WTC11 (cell line): ENCODE measurements around the gene JAKMIP1. TPM values are rescaled to one million over a fixed set of nuclear protein-coding genes. Genes with fewer than 3 reads are reported as not detected.

Experiments
- ATAC-seq: fragments of 200-7000 bp; cut with Tn5 transposase; 2 replicates; pipeline ENCODE4 v1.10.0; 2021; ENCODE audit warnings: mild to moderate bottlenecking, moderate library complexity
- CTCF ChIA-PET: fragments of 300-600 bp; sonication (Branson Sonifier 250); formaldehyde crosslinking; loops from one replicate; lab custom pipeline; 2021; ENCODE audit warnings: antibody characterized with exemption; lab: Charles Lee
- POLR2A ChIA-PET: fragments of 350-600 bp; sonication (Branson Sonifier 250); formaldehyde crosslinking; loops from one replicate; lab custom pipeline; 2021; ENCODE audit warnings: antibody characterized with exemption; lab: Charles Lee
- DNase-seq: peaks from one replicate; pipeline ENCODE4 v3.0.0; 2021; ENCODE audit warnings: low spot score
- H3K27ac Mint-ChIP-seq: 2 replicates; pipeline ENCODE4 v1.8.0; 2021; ENCODE audit warnings: mixed read lengths
- H3K27me3 Mint-ChIP-seq: 2 replicates; pipeline ENCODE4 v1.8.0; 2021; ENCODE audit warnings: low read depth, mild to moderate bottlenecking, moderate library complexity, mixed read lengths
- H3K36me3 Mint-ChIP-seq: 2 replicates; pipeline ENCODE4 v1.8.0; 2021; ENCODE audit warnings: mixed read lengths
- H3K4me1 Mint-ChIP-seq: 2 replicates; pipeline ENCODE4 v1.8.0; 2022; ENCODE audit warnings: mixed read lengths
- H3K4me3 Mint-ChIP-seq: 2 replicates; pipeline ENCODE4 v1.8.0; 2021; ENCODE audit warnings: mild to moderate bottlenecking, moderate library complexity, mixed read lengths
- H3K9me3 Mint-ChIP-seq: 2 replicates; pipeline ENCODE4 v1.8.0; 2021; ENCODE audit warnings: mixed read lengths
- ATF3 ChIP-seq: sonication (generic); formaldehyde crosslinking; conservative IDR thresholded peaks from 2 replicates; pipeline ENCODE4 v1.8.1; 2022; ENCODE audit warnings: mild to moderate bottlenecking, missing genetic modification reagents
- E2F1 ChIP-seq: sonication (generic); formaldehyde crosslinking; IDR thresholded peaks from 2 replicates; pipeline ENCODE4 v1.8.0; 2022; ENCODE audit warnings: mild to moderate bottlenecking, missing genetic modification reagents
- E2F5 ChIP-seq: sonication (generic); formaldehyde crosslinking; IDR thresholded peaks from 2 replicates; pipeline ENCODE4 v1.8.1; 2022; ENCODE audit warnings: mild to moderate bottlenecking, moderate library complexity, missing genetic modification reagents
- EMX1 ChIP-seq: fragments of 250-450 bp; sonication (Bioruptor Pico); IDR thresholded peaks from 2 replicates; pipeline ENCODE4 v1.8.0; 2021; ENCODE audit warnings: mild to moderate bottlenecking
- GRHL2 ChIP-seq: fragments of 250-450 bp; sonication (Bioruptor Pico); IDR thresholded peaks from 2 replicates; pipeline ENCODE4 v1.8.0; 2022; ENCODE audit warnings: mild to moderate bottlenecking, moderate library complexity; ENCODE audit not compliant: insufficient replicate concordance, severe bottlenecking
- HMGXB4 ChIP-seq: sonication (generic); formaldehyde crosslinking; IDR thresholded peaks from 2 replicates; pipeline ENCODE4 v1.8.1; 2023; ENCODE audit warnings: mild to moderate bottlenecking, moderate library complexity, missing genetic modification reagents
- IRF2 ChIP-seq: sonication (generic); formaldehyde crosslinking; IDR thresholded peaks from 2 replicates; pipeline ENCODE4 v1.8.0; 2022; ENCODE audit warnings: low read depth, missing genetic modification reagents, borderline replicate concordance
- KAT7 ChIP-seq: sonication (generic); formaldehyde crosslinking; IDR thresholded peaks from 2 replicates; pipeline ENCODE4 v1.8.1; 2023; ENCODE audit warnings: missing genetic modification reagents, mild to moderate bottlenecking, borderline replicate concordance
- MAX ChIP-seq: sonication (generic); formaldehyde crosslinking; IDR thresholded peaks from 2 replicates; pipeline ENCODE4 v1.8.0; 2022; ENCODE audit warnings: mild to moderate bottlenecking, missing genetic modification reagents
- MXD4 ChIP-seq: fragments of 250-450 bp; sonication (Bioruptor Pico); IDR thresholded peaks from 2 replicates; pipeline ENCODE4 v1.8.0; 2021; ENCODE audit warnings: mild to moderate bottlenecking, moderate library complexity, borderline replicate concordance
- PRRX2 ChIP-seq: fragments of 250-450 bp; sonication (Bioruptor Pico); IDR thresholded peaks from 2 replicates; pipeline ENCODE4 v1.8.0; 2021; ENCODE audit warnings: mild to moderate bottlenecking
- STAT6 ChIP-seq: sonication (generic); formaldehyde crosslinking; conservative IDR thresholded peaks from 2 replicates; pipeline ENCODE4 v1.8.1; 2023; ENCODE audit warnings: mild to moderate bottlenecking, low read depth, missing genetic modification reagents, moderate library complexity
- TP53 ChIP-seq: sonication (generic); formaldehyde crosslinking; IDR thresholded peaks from 2 replicates; pipeline ENCODE4 v1.8.1; 2023; ENCODE audit warnings: mild to moderate bottlenecking, missing genetic modification reagents
- USF2 ChIP-seq: sonication (generic); formaldehyde crosslinking; IDR thresholded peaks from 2 replicates; pipeline ENCODE4 v1.8.1; 2023; ENCODE audit warnings: mild to moderate bottlenecking, missing genetic modification reagents, moderate library complexity
- ZNF138 ChIP-seq: sonication (generic); formaldehyde crosslinking; conservative IDR thresholded peaks from 2 replicates; pipeline ENCODE4 v1.8.1; 2022; ENCODE audit warnings: mild to moderate bottlenecking, moderate library complexity, missing genetic modification reagents
- ZNF263 ChIP-seq: sonication (generic); formaldehyde crosslinking; IDR thresholded peaks from 2 replicates; pipeline ENCODE4 v1.8.1; 2022; ENCODE audit warnings: low read depth, mild to moderate bottlenecking, moderate library complexity, missing genetic modification reagents
- ZNF396 ChIP-seq: fragments of 250-450 bp; sonication (Bioruptor Pico); IDR thresholded peaks from 2 replicates; pipeline ENCODE4 v1.8.0; 2021; ENCODE audit warnings: mild to moderate bottlenecking, moderate library complexity, borderline replicate concordance
- ZNF532 ChIP-seq: fragments of 250-450 bp; sonication (Bioruptor Pico); IDR thresholded peaks from 2 replicates; pipeline ENCODE4 v1.9.0; 2021; ENCODE audit warnings: mild to moderate bottlenecking, borderline replicate concordance
- total RNA-seq: library from RNA; stranded (reverse); gene quantifications from 3 replicates; pipeline ENCODE4 v1.2.3, GENCODE V29; 2021

Gene JAKMIP1
- total RNA-seq, 1 experiment from 2014 or later = 4.0 TPM

GRCh38 chr4:5998333-5998936 is 201.9 kb downstream of the JAKMIP1 start (continued):
- TF ChIP-seq ZNF532 = no peak

- no peak overlapping the region for H3K4me3 Mint-ChIP-seq
- no peak overlapping the region for H3K27ac Mint-ChIP-seq
- ATAC-seq = no peak
- ChIA-PET POLR2A (interaction anchor here (0.6 kb wide), 1 partner anchor 213 kb away, joined by 4 read pairs; no protein-coding TSS in a partner anchor), CTCF (interaction anchor here (2.1 to 4.9 kb wide), 3 partner anchors 91 to 334 kb away, joined by 7 to 84 read pairs (median 34); no protein-coding TSS in a partner anchor)
- H3K9me3 Mint-ChIP-seq = no peaks in the 10 kb centered on the region
- H3K4me1 Mint-ChIP-seq = no peaks in the 10 kb centered on the region
- no peaks in the 10 kb centered on the region for H3K27me3 Mint-ChIP-seq
- H3K36me3 Mint-ChIP-seq = no peaks in the 10 kb centered on the region
- TF ChIP-seq ATF3 (CRISPR knock-in tag) (no peak), E2F5 (no peak), IRF2 (CRISPR knock-in tag) (no peak), GRHL2 (CRISPR knock-in tag) (no peak), MAX (CRISPR knock-in tag) (no peak), ZNF138 (CRISPR knock-in tag) (no peak), HMGXB4 (CRISPR knock-in tag) (no peak), E2F1 (no peak), KAT7 (no peak), ZNF396 (CRISPR knock-in tag) (no peak), STAT6 (CRISPR knock-in tag) (no peak), MXD4 (no peak), PRRX2 (no peak), USF2 (CRISPR knock-in tag) (no peak), EMX1 (no peak), TP53 (CRISPR knock-in tag) (no peak), ZNF263 (CRISPR knock-in tag) (no peak)
- TF ChIP-seq, all 79 proteins: peak for 0
- no peak for DNase-seq
These were observed 203.7 kb downstream of the JAKMIP1 start for GRCh38 chr4:5996641-5997040.
